Measurements from ENCODE around the gene RAB44. TPM values are rescaled to one million over a fixed set of nuclear protein-coding genes. Genes with fewer than 3 reads are reported as not detected.

The RAB44 gene
- total and polyA plus RNA-seq, 9 donors, result 0.04 to 0.15 (median 0.12) TPM; not detected in 3

- H3K36me3 ChIP-seq, result no peaks in the 10 kb centered on the region
- H3K27ac ChIP-seq, result peak overlapping the region in 1 of 2 donors; percentile 9
- peak in 1 of 5 donors; percentile 9 for DNase-seq
- H3K9me3 ChIP-seq, result no peaks in the 10 kb centered on the region
- H3K4me1 ChIP-seq (ENCODE audit: insufficient read depth), result no peaks in the 10 kb centered on the region
- intact Hi-C loops (cut with DNase I), result no loop called here
- no peak overlapping the region for H3K4me3 ChIP-seq
- TF ChIP-seq POLR2A (IDR thresholded peaks at IDR 0.05) (no peak), CTCF (IDR thresholded peaks at IDR 0.05) (no peak), EP300 (IDR thresholded peaks at IDR 0.05) (no peak)
- H3K27me3 ChIP-seq, result no peaks in the 10 kb centered on the region
- WGBS, 3 donors, result 89 to 93% (median 91%) methylated on average over 3 of the region's 3 CpGs
These were observed 5.4 kb upstream of the RAB44 start for GRCh38 chr6:36692220-36692619.

GRCh38 chr6:36692861-36693702, 4.5 kb upstream of the RAB44 start:
- DNase-seq, result peak in 2 of 5 donors; percentile 34 to 65
- Histone ChIP-seq H3K4me1 (ENCODE audit: insufficient read depth) (no peaks in the 10 kb centered on the region), H3K4me3 (no peak overlapping the region), H3K36me3 (no peaks in the 10 kb centered on the region), H3K27me3 (no peaks in the 10 kb centered on the region), H3K9me3 (no peaks in the 10 kb centered on the region), H3K27ac (peak overlapping the region in 1 of 2 donors; percentile 9)
- intact Hi-C loops (cut with DNase I), result no loop called here
- 57 to 60% (median 58%) methylated on average over 27 of the region's 27 CpGs for WGBS, 3 donors
- TF ChIP-seq POLR2A (IDR thresholded peaks at IDR 0.05) (no peak), CTCF (IDR thresholded peaks at IDR 0.05) (no peak), EP300 (IDR thresholded peaks at IDR 0.05) (no peak)

- H3K9me3 ChIP-seq, result no peaks in the 10 kb centered on the region
- peak in 1 of 5 donors; percentile 4 for DNase-seq
- intact Hi-C loops (cut with DNase I), result no loop called here
- H3K4me1 ChIP-seq (ENCODE audit: insufficient read depth), result no peaks in the 10 kb centered on the region
- H3K36me3 ChIP-seq, result no peaks in the 10 kb centered on the region
- 79 to 86% (median 84%) methylated on average over 6 of the region's 6 CpGs for WGBS, 3 donors
- H3K4me3 ChIP-seq, result no peak overlapping the region
- no peaks in the 10 kb centered on the region for H3K27me3 ChIP-seq
- no peak for TF ChIP-seq EP300 (IDR thresholded peaks at IDR 0.05)
- no peak for TF ChIP-seq POLR2A (IDR thresholded peaks at IDR 0.05)
- no peak for TF ChIP-seq CTCF (IDR thresholded peaks at IDR 0.05)
- no peak overlapping the region for H3K27ac ChIP-seq
These were observed 3.0 kb upstream of the RAB44 start for GRCh38 chr6:36694616-36695015.

- Histone ChIP-seq H3K4me3 (no peak overlapping the region), H3K4me1 (ENCODE audit: insufficient read depth) (no peaks in the 10 kb centered on the region), H3K27me3 (no peaks in the 10 kb centered on the region), H3K9me3 (no peaks in the 10 kb centered on the region), H3K36me3 (no peaks in the 10 kb centered on the region), H3K27ac (no peak overlapping the region)
- 50 to 72% (median 51%) methylated on average over 2 of the region's 2 CpGs for WGBS, 3 donors
- no peak for TF ChIP-seq CTCF (IDR thresholded peaks at IDR 0.05)
- TF ChIP-seq EP300 (IDR thresholded peaks at IDR 0.05), result no peak
- no peak for TF ChIP-seq POLR2A (IDR thresholded peaks at IDR 0.05)
- intact Hi-C loops (cut with DNase I), result no loop called here
- no peak for DNase-seq
These were observed 2.2 kb upstream of the RAB44 start for GRCh38 chr6:36695414-36695813.
